ENCODE results near the gene ZNF407.

DNA sequence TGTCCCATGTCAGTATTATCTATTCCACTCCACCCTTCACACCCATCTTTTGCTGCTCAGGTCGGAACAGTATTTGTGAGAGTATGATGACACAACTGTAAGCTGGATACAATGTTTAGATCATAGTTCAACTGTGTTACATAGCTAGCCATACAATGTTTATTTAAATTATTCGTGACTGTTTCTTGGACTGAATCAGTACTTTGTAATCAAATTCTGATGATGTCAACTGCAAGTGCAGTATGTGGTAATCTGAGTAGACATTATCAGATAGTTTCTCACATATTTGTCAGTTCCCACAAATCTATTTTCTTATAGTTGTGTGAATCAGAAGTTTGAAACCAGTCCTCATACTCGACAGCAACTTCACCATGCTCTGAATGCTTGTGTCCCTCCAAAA lies 177.6 kb downstream of the ZNF407 start:
- TF ChIP-seq, protein P1, sequence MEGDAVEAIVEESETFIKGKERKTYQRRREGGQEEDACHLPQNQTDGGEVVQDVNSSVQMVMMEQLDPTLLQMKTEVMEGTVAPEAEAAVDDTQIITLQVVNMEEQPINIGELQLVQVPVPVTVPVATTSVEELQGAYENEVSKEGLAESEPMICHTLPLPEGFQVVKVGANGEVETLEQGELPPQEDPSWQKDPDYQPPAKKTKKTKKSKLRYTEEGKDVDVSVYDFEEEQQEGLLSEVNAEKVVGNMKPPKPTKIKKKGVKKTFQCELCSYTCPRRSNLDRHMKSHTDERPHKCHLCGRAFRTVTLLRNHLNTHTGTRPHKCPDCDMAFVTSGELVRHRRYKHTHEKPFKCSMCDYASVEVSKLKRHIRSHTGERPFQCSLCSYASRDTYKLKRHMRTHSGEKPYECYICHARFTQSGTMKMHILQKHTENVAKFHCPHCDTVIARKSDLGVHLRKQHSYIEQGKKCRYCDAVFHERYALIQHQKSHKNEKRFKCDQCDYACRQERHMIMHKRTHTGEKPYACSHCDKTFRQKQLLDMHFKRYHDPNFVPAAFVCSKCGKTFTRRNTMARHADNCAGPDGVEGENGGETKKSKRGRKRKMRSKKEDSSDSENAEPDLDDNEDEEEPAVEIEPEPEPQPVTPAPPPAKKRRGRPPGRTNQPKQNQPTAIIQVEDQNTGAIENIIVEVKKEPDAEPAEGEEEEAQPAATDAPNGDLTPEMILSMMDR (IDR thresholded peaks at IDR 0.05), result no peak
- no peak for TF ChIP-seq POLR2A (IDR thresholded peaks at IDR 0.05)

Measured in heart left ventricle (tissue), 13 donors.